ENCODE results near the gene SERGEF.

The SERGEF gene

GRCh38 chr11:17986007-17986710 is 26.7 kb downstream of the SERGEF start:
- Histone ChIP-seq H4K20me1 (ENCODE audit: insufficient read depth, low read length) (no peaks in the 10 kb centered on the region), H3K4me3 (ENCODE audit: low read length) (no peak overlapping the region), H3K79me2 (ENCODE audit: low read length) (no peaks in the 10 kb centered on the region), H3K36me3 (replicated peaks; ENCODE audit: insufficient read depth, low read length) (no peaks in the 10 kb centered on the region), H3K9me2 (replicated peaks; ENCODE audit: insufficient read depth, low read length) (no peaks in the 10 kb centered on the region), H3F3A (ENCODE audit: insufficient read depth, low read length) (no peaks in the 10 kb centered on the region), H3K4me1 (ENCODE audit: low read length) (no peaks in the 10 kb centered on the region), H2AFZ (ENCODE audit: low read length) (no peak overlapping the region), H3K4me2 (ENCODE audit: low read depth, low read length) (no peak overlapping the region), H3K9ac (ENCODE audit: low read length) (no peak overlapping the region), H3K27ac (ENCODE audit: low read length) (no peak overlapping the region), H3K27me3 (replicated peaks; ENCODE audit: insufficient read depth, low read length) (no peaks in the 10 kb centered on the region), H3K9me3 (replicated peaks; ENCODE audit: insufficient read depth, low read length) (no peaks in the 10 kb centered on the region)
- no peak for DNase-seq
- TF ChIP-seq CTCF (IDR thresholded peaks at IDR 0.05; ENCODE audit: low read length): no peak
- TF ChIP-seq EZH2phosphoT487 (IDR thresholded peaks at IDR 0.05; ENCODE audit: low read length): no peak
- TF ChIP-seq EZH2 (optimal IDR thresholded peaks at IDR 0.05; ENCODE audit: low read depth, low read length): no peak

- Histone ChIP-seq H3F3A (ENCODE audit: insufficient read depth, low read length) (no peaks in the 10 kb centered on the region), H3K27me3 (replicated peaks; ENCODE audit: insufficient read depth, low read length) (no peaks in the 10 kb centered on the region), H2AFZ (ENCODE audit: low read length) (no peak overlapping the region), H3K27ac (ENCODE audit: low read length) (no peak overlapping the region), H3K79me2 (ENCODE audit: low read length) (no peaks in the 10 kb centered on the region), H3K4me2 (ENCODE audit: low read depth, low read length) (no peak overlapping the region), H3K36me3 (replicated peaks; ENCODE audit: insufficient read depth, low read length) (no peaks in the 10 kb centered on the region), H3K9ac (ENCODE audit: low read length) (no peak overlapping the region), H3K9me2 (replicated peaks; ENCODE audit: insufficient read depth, low read length) (no peaks in the 10 kb centered on the region), H4K20me1 (ENCODE audit: insufficient read depth, low read length) (no peaks in the 10 kb centered on the region), H3K4me3 (ENCODE audit: low read length) (no peak overlapping the region), H3K9me3 (replicated peaks; ENCODE audit: insufficient read depth, low read length) (no peaks in the 10 kb centered on the region), H3K4me1 (ENCODE audit: low read length) (no peaks in the 10 kb centered on the region)
- DNase-seq: no peak
- TF ChIP-seq CTCF (IDR thresholded peaks at IDR 0.05; ENCODE audit: low read length) (no peak), EZH2 (optimal IDR thresholded peaks at IDR 0.05; ENCODE audit: low read depth, low read length) (no peak), EZH2phosphoT487 (IDR thresholded peaks at IDR 0.05; ENCODE audit: low read length) (no peak)
Observed at GRCh38 chr11:17985517-17985916, 27.3 kb downstream of the SERGEF start.

GRCh38 chr11:17983569-17983968 is 29.3 kb downstream of the SERGEF start:
- Histone ChIP-seq H3K4me2 (ENCODE audit: low read depth, low read length) (no peak overlapping the region), H3K27ac (ENCODE audit: low read length) (no peak overlapping the region), H3K9me2 (replicated peaks; ENCODE audit: insufficient read depth, low read length) (no peaks in the 10 kb centered on the region), H3K4me3 (ENCODE audit: low read length) (no peak overlapping the region), H3K4me1 (ENCODE audit: low read length) (no peaks in the 10 kb centered on the region), H3K27me3 (replicated peaks; ENCODE audit: insufficient read depth, low read length) (no peaks in the 10 kb centered on the region), H3K9ac (ENCODE audit: low read length) (no peak overlapping the region), H4K20me1 (ENCODE audit: insufficient read depth, low read length) (no peaks in the 10 kb centered on the region), H2AFZ (ENCODE audit: low read length) (no peak overlapping the region), H3K79me2 (ENCODE audit: low read length) (no peaks in the 10 kb centered on the region), H3F3A (ENCODE audit: insufficient read depth, low read length) (no peaks in the 10 kb centered on the region), H3K36me3 (replicated peaks; ENCODE audit: insufficient read depth, low read length) (no peaks in the 10 kb centered on the region), H3K9me3 (replicated peaks; ENCODE audit: insufficient read depth, low read length) (no peaks in the 10 kb centered on the region)
- TF ChIP-seq EZH2 (optimal IDR thresholded peaks at IDR 0.05; ENCODE audit: low read depth, low read length) (no peak), EZH2phosphoT487 (IDR thresholded peaks at IDR 0.05; ENCODE audit: low read length) (no peak), CTCF (IDR thresholded peaks at IDR 0.05; ENCODE audit: low read length) (no peak)
- DNase-seq: no peak
